Measurements from ENCODE around the gene TRAPPC14.
"Not testable (repeated sequence)": the region's sequence is repeated elsewhere in the genome, so short reads cannot be mapped to it uniquely, and the experiment has no call there.

The TRAPPC14 gene

GRCh38 chr7:100153708-100154535 lies 4.6 kb downstream of the TRAPPC14 start:
- DNase-seq (ENCODE audit: low read depth in 3 of 3): no peak

DNA sequence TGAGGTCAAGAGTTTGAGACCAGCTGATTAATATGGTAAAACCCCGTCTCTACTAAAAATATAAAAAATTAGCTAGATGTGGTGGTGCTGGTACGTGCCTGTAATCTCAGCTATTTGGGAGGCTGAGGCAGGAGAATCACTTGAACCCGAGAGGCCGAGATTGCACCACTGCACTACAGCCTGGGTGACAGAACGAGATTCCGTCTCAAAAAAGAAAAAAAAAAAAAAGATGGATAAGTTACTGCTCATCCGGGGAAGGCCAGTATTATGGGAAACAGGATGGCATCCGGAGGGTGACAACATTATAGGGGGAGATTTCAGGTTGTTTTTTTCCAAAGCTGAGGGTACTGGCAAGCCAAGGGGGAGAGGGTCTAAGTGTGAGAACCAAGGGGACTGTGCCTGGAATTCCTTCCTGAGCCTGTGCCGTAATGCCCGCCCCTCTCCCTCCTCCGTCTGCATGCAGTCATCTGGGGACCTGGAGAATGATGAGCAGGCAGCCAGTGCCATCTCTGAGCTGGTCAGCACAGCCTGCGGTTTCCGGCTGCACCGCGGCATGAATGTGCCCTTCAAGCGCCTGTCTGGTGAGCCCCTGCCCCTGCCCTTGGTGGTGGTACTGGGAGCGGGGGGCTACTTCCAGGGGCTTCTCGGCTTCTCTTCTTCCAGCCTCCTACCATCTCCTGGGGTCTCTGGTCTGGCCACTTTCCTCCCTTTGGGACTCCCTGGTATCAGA lies 5.4 kb downstream of the TRAPPC14 start:
- no peak for DNase-seq (ENCODE audit: low read depth in 3 of 3)

DNA sequence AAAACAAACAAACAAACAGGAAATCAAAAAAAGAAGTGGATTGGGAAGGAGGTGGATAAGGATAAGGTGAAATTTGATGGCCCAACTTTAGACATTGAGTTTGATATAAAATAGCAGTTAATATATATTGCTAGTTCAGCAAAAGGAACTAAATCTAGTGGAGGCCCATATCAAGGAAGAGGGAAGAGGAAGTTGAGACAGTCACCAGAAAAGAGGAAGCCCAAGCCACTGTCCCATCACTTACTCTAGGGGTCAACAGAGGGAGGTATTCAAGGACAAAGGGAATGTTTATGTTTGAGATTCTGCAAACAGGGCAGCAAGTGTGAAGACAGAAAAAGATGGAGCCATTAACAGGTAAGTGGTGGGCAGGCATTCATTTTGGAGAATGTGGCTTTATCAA lies 6.1 kb downstream of the TRAPPC14 start:
- no peak for DNase-seq (ENCODE audit: low read depth in 3 of 3)

GRCh38 chr7:100148559-100149328 lies 9.8 kb downstream of the TRAPPC14 start, which contains the start of gene LAMTOR4:
Gene LAMTOR4, plus strand, starts transcription at chr7:100148918. Its CDS starts 55 bp downstream, at chr7:100148973.
- peak; percentile 92 to 98 (median 97) for DNase-seq (ENCODE audit: low read depth in 3 of 3)

DNA sequence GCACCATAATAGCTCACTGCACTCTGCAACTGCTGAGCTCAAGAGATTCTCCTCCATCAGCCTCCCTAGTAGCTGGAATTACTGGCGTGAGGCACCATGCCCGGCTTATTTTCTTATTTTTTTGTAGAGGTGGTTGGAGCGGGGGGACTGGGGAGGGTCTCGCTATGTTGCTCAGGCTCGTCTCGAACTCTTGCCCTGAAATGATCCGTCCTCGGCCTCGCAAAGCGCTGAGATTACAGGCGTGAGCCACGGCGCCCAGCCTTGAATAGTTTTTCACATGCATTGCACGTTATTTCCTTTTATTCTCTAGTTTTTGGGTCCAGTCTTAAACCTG lies 10.3 kb downstream of the TRAPPC14 start:
- no peak for DNase-seq (ENCODE audit: low read depth in 3 of 3)

DNA sequence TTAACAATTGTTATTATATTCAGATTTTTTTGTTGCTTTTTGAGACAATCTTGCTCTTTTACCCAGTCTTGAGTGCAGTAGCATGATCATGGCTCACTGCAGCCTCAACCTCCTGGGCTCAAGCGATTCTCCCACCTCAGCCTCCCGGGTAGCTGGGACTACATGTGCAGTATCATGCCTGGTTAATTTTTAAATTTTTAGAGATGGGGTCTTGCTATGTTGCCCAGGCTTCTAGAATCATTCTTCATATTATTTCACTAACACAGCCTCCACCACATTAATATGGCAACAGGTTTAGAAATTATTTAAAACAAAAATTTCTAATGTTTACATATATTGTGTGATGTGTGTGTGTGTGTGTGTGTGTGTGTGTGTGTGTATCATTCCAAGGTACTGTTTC lies 11.2 kb downstream of the TRAPPC14 start:
- DNase-seq (ENCODE audit: low read depth in 3 of 3): no peak

DNA sequence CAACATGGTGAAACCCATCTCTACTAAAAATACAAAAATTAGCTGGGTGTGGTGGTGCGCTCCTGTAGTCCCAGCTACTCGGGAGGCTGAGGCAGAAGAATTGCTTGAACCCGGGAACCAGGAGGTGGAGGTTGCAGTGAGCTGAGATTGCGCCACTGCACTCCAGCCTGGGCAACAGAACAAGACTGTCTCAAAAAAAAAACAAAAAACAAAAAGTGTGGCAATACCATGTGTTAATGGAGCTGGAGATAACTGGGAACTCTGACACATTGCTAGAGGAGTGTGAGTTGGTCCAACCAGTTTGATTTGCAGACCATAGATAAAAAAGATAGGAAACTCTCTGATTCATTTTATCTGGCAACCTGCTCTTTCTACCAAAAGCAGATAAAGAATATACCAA lies 12.2 kb downstream of the TRAPPC14 start:
- not testable (repeated sequence) for DNase-seq (ENCODE audit: low read depth in 3 of 3)

DNA sequence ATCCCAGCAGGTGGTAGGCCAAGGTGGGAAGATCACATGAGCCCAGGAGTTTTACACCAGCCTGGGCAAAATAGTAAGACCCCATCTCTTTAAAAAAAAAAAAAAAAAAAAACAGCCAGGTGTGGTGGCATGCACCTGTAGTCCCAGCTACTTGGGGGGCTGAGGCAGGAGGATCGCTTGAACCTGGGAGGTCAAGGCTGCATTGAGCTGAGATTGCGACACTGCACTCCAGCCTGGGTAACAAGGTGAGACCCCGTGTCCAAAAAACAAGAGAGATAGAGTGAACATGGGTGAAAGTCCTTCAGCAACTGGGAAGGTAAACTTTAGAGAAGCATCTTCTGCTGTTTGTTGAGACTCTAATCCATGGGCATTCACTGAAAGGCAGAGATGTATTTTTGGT lies 16.1 kb downstream of the TRAPPC14 start:
- DNase-seq (ENCODE audit: low read depth in 3 of 3): no peak

GRCh38 chr7:100141555-100141949 lies 17.0 kb downstream of the TRAPPC14 start:
- DNase-seq (ENCODE audit: low read depth in 3 of 3): no peak

DNA sequence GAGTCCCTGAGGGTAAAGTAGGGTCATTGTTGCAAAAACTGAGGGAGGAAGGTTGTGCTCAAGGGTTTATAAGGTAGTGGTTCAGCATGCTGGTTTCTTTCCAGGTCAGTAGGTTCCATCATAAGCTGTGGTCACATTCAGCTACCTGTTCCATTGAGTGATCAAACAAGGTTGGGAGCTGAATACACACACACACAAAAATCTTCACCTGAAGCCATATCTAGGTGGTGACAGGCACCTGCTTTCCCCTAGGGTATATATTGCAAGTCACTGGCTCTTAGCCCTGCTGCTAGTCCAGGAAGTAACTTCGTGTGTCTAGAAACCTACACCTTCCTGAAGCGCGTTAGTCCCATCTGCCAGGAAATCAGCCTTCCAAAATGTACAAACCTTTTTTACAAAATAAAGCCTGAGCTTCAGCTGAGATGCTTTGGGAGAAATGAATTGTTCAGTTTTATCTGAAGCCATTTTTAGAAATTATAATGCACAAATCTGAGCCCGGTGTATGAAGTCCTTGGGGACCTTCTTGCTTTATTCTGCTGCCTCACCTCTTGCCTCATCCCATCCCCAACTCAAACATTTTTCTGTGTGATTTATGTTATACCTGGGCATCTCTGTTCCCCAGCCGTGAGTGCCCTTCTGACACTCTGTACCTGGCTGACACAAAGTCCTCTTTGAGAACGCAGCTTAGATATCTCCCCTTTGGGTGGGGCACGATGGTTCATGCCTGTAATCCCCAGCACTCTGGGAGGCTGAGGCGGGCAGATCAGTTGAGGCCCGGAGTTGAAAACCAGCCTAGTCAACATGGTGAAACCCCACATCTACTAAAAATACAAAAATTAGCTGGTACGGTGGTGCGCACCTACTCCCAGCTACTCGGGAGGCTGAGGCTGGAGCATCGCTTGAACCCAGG lies 20.4 kb downstream of the TRAPPC14 start:
- DNase-seq (ENCODE audit: low read depth in 3 of 3): no peak

DNA sequence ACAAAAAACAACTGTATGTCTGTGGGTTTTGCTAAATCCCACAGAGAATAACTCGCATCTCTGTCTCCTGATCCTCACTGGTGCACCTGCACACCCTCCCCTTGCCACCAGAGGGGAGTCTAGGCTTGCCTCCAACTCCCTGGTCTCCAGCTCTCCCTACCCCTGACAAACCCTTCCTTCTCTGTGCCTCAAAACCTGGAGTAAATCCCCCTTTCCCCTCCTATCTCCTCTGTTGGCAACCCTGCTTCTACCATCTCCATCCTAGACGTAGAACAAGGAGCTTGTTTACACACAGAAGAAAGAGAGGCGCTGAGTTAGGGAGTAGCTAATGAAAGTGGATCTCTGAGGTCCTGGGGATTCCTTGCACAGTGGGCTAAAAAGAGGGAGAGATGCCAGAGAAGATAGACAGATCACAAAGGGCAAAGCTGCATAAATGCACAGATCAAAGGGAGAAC lies 25.8 kb downstream of the TRAPPC14 start:
- DNase-seq (ENCODE audit: low read depth in 3 of 3): peak in 2 of 3 experiments; percentile 52 to 62

DNA sequence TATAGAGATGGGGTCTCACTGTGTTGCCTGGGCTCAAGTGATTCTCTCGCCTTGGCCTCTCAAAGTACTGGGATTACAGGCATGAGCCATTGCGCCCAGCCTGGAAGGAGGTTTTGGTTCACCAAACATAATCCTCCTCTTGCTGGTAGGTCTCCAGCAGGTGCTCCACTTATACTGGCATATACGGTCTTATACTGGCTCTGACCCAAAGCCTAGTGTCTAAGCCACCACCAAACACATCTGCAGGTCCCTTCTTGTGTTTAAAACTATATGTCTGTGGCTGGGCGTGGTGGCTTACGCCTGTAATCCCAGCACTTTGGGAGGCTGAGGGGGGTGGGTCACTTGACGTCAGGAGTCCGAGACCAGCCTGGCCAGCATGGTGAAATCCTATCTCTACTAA lies 26.4 kb downstream of the TRAPPC14 start:
- DNase-seq (ENCODE audit: low read depth in 3 of 3): no peak

DNA sequence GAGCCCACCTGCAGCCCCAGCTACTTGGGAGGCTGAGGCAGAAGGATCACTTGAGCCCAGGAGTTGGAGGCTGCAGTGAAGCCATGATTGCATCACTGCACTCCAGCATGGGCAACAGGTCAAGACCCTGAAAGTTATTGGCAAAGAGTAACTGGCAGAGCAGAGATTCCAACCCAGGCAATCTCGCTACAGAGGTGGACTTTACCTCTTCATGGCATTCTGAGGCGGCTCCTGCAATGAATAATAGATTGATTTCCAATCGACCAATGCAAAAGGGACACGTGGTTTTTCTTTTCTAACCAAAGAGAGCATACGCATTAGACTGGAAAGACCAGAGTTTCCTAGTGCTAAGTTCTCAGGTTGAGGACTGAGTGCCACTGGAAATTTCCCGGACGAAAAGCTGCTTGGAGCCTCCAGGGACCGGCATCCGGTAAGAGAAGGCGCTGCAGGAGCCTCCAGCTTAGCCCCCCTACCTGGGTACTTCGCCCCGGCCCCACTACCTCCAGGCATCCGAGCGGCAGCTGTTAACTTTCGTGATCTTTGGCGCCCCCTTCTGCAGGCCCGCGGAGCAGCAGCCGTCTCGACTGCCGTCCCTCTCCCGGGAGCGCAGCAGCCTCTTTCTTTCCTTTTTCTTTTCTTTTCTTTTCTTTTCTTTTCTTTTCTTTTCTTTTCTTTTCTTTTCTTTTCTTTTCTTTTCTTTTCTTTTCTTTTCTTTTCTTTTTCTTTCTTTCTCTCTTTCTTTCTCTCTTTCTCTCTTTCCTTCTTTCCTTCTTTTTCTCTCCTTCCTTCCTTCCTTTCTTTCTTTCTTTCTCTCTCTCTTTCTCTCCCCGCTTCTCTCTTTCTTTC lies 27.7 kb downstream of the TRAPPC14 start:
- DNase-seq (ENCODE audit: low read depth in 3 of 3): peak; percentile 64 to 81 (median 73)

GRCh38 chr7:100130220-100130607 lies 28.3 kb downstream of the TRAPPC14 start:
- DNase-seq (ENCODE audit: low read depth in 3 of 3): not testable (repeated sequence)

- DNase-seq (ENCODE audit: low read depth in 3 of 3): no peak
Observed at GRCh38 chr7:100128637-100128963, 29.9 kb downstream of the TRAPPC14 start.

- DNase-seq (ENCODE audit: low read depth in 3 of 3): no peak
Observed at GRCh38 chr7:100127866-100128636, 30.5 kb downstream of the TRAPPC14 start.

DNA sequence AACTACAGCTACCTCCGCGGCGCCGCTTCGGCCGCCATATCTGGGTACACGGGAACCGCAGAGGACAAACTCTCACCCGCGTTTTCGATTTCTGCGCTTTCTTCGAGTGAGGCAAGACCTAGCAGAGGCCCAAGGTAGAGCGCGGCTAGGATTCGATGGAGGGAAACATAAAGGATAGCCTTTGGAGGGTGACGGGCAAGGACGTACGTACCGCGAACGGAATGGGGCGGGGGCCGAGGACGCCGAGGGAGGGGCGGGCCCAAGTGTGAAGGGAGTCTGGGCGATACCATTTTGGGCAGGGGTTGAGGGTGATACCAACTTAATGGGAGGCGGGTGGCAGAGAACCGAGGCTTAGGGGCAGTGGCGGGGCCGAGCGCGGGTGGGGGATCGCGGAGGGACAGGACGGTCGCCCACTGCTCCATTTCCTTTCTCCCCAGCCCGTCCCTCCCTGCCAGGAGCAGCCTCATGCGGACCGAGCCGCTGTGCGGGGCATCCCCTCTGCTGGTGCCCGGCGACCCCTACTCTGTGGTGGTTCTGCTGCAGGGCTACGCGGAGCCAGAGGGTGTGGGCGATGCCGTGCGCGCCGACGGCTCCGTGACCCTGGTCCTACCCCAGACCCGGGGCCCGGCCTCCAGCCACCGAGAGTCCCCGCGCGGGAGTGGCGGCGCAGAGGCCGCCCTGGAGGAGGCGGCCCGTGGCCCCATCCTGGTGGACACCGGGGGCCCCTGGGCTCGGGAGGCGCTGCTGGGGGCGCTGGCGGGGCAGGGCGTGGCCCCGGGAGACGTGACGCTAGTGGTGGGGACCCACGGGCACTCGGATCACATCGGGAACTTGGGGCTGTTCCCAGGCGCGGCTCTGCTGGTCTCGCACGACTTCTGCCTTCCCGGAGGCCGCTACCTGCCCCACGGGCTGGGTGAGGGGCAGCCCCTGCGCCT lies 31.3 kb downstream of the TRAPPC14 start, which contains the start of gene MBLAC1:
Gene MBLAC1, plus strand, starts transcription at position 37 of the 935 bp plus-strand sequence. Its CDS starts 429 bp downstream, at position 466.
- peak; percentile 84 to 90 (median 85) for DNase-seq (ENCODE audit: low read depth in 3 of 3)

DNA sequence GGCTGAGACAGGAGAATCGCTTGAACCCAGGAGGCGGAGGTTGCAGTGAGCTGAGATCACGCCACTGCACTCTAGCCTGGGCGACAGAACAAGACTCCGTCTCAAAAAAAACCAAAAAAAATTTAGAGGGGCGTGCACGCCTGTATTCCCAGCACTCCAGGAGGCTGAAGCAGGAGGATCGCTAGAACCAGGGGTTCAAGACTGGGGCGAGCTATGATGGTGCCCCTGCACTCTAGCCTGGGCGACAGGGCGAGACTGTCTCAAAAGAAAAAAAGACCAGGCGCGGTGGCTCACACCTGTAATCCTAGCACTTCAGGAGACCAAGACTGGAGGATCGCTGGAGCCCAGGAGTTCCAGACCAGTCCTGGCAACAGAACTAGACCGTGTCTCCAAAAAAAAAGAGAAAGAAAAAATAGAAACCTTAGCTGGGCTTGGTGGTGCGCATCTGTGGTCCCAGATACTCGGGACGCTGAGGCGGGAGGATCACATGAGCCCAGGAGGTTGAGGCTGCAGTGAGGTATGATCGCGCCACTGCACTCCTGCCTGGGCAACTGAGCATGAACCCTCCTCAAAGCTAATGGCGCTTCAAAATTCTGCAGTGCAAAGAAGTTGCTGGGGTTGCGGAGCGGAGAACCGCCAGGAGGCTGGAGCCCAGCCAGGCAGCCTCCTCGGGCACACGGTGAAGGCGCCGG lies 32.1 kb downstream of the TRAPPC14 start:
- no peak for DNase-seq (ENCODE audit: low read depth in 3 of 3)

Measured in stimulated activated CD4-positive, alpha-beta T cell treated with anti-CD3 and anti-CD28 coated beads, TNF-alpha, amount 100 ng/mL, for 24 hours (primary cell).